Stimulated activated naive B cell treated with anti-CD40 and anti-IgM and Interleukin-4, amounts not matched to agents 10 μg/mL and 1 μg/mL and 100 μg/mL, for 72 hours (primary cell): Measurements from ENCODE around the gene UBASH3B.
"Not testable (repeated sequence)": the region's sequence is repeated elsewhere in the genome, so short reads cannot be mapped to it uniquely, and the experiment has no call there.

Source experiments
- ATAC-seq, 2 donors: fragments of 150-1000 bp; cut with Tn5 transposase; replicated peaks; 2 replicates each; pipeline ENCODE4 v1.10.0; 2021; ENCODE audit warnings: moderate library complexity in 1 of 2
- DNase-seq: peaks from one replicate; pipeline ENCODE4 v3.0.0; 2021
- H3K27ac Mint-ChIP-seq: one replicate; pipeline ENCODE4 v1.8.0; 2022; ENCODE audit warnings: mild to moderate bottlenecking, mixed read lengths
- H3K27me3 Mint-ChIP-seq, 2 donors: one replicate each; pipeline ENCODE4 v1.8.0; 2022; ENCODE audit warnings: mixed read lengths in 2 of 2
- H3K36me3 Mint-ChIP-seq, 2 donors: one replicate each; pipeline ENCODE4 v1.8.0; 2022; ENCODE audit warnings: mixed read lengths in 2 of 2, mild to moderate bottlenecking in 1 of 2
- H3K4me1 Mint-ChIP-seq, 2 donors: one replicate each; pipeline ENCODE4 v1.8.0; 2022; ENCODE audit warnings: mixed read lengths in 2 of 2, mild to moderate bottlenecking in 1 of 2
- H3K4me3 Mint-ChIP-seq, 2 donors: one replicate each; pipeline ENCODE4 v1.8.0; 2022; ENCODE audit warnings: mild to moderate bottlenecking in 2 of 2, mixed read lengths in 2 of 2, moderate library complexity in 1 of 2
- H3K9me3 Mint-ChIP-seq, 2 donors: one replicate each; pipeline ENCODE4 v1.8.0; 2022; ENCODE audit warnings: mixed read lengths in 2 of 2, mild to moderate bottlenecking in 1 of 2

Gene UBASH3B

GRCh38 chr11:122730694-122731093, 75.2 kb downstream of the UBASH3B start:
- H3K27ac Mint-ChIP-seq, H3K27me3 Mint-ChIP-seq, DNase-seq, H3K9me3 Mint-ChIP-seq, H3K4me3 Mint-ChIP-seq, ATAC-seq: not testable (repeated sequence)
- Mint-ChIP-seq H3K4me1 (peaks cover 39 to 78% of the 10 kb centered on the region in 2 donors), H3K36me3 (peaks cover 9 to 22% of the 10 kb centered on the region in 2 donors)

DNA sequence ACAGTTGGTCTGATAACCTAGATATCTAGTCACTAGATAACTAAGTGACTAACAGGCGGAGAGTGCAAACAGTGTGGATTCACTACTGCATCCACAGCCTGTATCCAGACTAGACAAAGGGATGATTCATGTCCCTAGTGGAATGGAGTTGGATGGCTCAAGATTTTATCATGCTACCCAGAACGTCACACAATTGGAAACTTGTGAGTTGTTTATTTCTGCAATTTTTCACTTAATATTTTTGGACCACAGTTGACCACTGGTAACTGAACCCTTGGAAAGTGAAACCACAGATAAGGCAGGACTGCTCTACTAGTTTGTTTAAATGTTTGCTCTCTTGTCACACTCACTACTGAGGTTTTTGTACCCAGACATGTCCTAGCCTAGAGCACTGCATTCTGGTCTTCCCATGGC, 76.0 kb downstream of the UBASH3B start:
- Mint-ChIP-seq H3K27ac (no peak overlapping the region), H3K4me3 (no peak overlapping the region), H3K36me3 (peaks cover 9 to 22% of the 10 kb centered on the region in 2 donors), H3K27me3 (no peaks in the 10 kb centered on the region), H3K4me1 (peaks cover 36 to 70% of the 10 kb centered on the region in 2 donors), H3K9me3 (no peaks in the 10 kb centered on the region)
- ATAC-seq: no peak
- DNase-seq: no peak

DNA sequence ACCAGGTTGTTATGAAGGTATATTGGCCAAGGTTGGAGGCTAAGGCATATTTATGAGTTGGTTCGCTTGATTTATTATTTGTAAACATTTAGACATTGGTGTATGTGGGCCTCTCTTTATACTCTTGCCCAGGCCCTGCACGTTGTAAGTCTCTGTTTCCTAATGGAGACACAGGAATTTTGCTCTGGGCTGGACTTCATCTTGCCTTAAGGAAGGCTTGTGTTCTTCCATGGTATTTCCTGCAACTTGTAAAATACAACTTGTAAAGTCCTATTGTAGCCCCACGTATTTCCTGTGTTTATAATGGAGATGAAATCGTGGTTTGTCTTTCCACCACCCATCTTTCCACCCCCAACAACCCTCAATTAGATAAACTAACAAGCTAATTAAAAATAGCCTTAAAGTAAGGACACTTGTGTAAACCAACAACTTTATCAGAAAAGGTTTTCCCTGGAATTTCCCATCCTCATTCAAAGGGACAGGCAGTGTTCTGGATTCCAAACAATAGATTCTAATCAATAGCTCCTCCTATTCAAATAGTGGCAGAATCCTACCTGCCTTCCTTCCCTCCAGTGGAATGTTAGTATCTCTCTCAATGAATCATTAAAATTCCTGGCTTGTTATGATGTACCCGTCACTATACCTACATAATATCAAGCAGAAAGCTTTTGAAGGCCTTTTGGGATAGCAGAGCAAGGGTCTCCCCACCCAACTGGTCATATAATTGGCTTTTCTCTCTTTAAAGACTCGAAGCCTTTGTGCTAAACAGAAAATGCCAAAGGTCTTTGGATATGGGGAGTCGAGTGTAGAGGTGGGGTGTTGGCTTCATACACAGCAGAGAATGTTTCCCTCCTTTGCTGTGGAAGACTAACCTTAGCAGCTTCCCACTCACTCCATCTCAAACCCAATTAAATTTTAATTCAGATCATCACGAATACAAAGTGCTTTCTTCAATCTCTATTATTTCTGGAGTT, 77.1 kb downstream of the UBASH3B start:
- Mint-ChIP-seq H3K36me3 (peaks cover 7 to 22% of the 10 kb centered on the region in 2 donors), H3K4me1 (peaks cover 27 to 59% of the 10 kb centered on the region in 2 donors), H3K4me3 (no peak overlapping the region), H3K9me3 (no peaks in the 10 kb centered on the region), H3K27me3 (no peaks in the 10 kb centered on the region), H3K27ac (no peak overlapping the region)
- no peak for DNase-seq
- ATAC-seq: no peak

DNA sequence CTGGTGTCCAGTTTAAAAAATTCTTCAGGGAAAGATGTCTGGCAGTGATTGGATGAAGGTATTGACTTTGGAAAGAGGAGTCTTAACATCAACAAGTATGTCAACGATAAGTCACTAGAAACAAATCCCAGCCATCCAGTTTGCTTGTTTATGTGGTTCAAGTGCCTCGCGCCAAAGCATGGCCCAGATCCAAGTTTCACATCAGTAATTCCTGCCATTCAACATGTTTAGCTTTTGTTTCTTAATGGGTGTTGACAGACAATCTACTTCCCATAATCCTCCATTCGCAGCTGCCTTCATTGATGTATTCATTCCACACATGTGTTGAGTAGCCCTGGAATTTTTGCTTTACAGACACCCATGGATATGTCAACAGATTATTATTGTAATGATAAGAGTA, 77.8 kb downstream of the UBASH3B start:
- ATAC-seq: no peak
- Mint-ChIP-seq H3K27ac (no peak overlapping the region), H3K27me3 (no peaks in the 10 kb centered on the region), H3K4me3 (no peak overlapping the region), H3K36me3 (peaks cover 7 to 22% of the 10 kb centered on the region in 2 donors), H3K4me1 (peaks cover 21 to 52% of the 10 kb centered on the region in 2 donors), H3K9me3 (no peaks in the 10 kb centered on the region)
- DNase-seq: no peak

- Mint-ChIP-seq H3K27me3 (no peaks in the 10 kb centered on the region), H3K36me3 (peaks cover 7 to 14% of the 10 kb centered on the region in 2 donors), H3K27ac (no peak overlapping the region), H3K4me1 (peaks cover 12 to 41% of the 10 kb centered on the region in 2 donors), H3K9me3 (no peaks in the 10 kb centered on the region), H3K4me3 (no peak overlapping the region)
- no peak for DNase-seq
- ATAC-seq: peak in 1 of 2 donors; percentile 42
Observed at GRCh38 chr11:122734848-122735496, 79.5 kb downstream of the UBASH3B start.

GRCh38 chr11:122737951-122738693, 82.6 kb downstream of the UBASH3B start:
- H3K27ac Mint-ChIP-seq: no peak overlapping the region
- H3K9me3 Mint-ChIP-seq: no peaks in the 10 kb centered on the region
- ATAC-seq: no peak
- H3K4me1 Mint-ChIP-seq: peaks cover 9 to 22% of the 10 kb centered on the region in 2 donors
- H3K27me3 Mint-ChIP-seq: no peaks in the 10 kb centered on the region
- H3K36me3 Mint-ChIP-seq: peaks cover under 1 to 2% of the 10 kb centered on the region in 2 donors
- DNase-seq: no peak
- no peak overlapping the region for H3K4me3 Mint-ChIP-seq

GRCh38 chr11:122741613-122742300, 86.2 kb downstream of the UBASH3B start:
- Mint-ChIP-seq H3K9me3 (no peaks in the 10 kb centered on the region), H3K36me3 (peaks cover 0 to 3% of the 10 kb centered on the region in 2 donors)

DNA sequence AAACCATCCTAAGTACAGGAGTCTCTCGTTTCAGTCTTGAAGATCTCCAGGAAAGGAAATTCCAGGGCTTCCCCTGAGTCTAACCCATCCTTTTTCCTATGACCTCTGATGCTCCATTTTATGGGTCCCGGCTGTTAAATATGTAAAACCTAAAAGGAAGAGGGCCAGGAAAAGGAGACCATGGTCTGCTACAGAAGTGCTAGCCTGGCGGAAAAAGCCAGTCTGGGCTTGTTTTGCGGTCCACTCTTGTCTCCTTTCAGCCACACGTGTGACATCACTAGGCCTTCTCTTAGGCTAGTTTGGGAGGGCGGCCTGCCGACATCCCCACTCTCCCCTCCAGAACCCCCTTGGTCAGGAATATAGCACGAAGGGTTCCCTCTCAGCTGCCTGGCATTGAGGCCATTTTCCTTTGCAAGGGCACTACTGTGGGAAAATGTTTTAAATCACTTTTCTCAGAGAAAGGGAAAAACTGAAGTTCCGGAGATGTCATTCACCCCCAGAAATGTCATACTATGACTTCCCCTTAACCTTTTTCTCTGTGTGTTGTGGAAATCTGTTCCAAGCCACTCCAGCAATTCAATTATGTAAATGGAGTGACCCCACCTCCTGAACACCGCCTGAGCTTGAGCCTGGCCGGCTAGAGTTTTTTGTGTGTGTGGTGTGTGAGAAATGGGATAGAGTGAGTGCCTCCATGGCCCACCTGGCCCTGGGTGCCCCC, 86.9 kb downstream of the UBASH3B start:
- DNase-seq: no peak
- no peaks in the 10 kb centered on the region for H3K9me3 Mint-ChIP-seq
- no peaks in the 10 kb centered on the region for H3K27me3 Mint-ChIP-seq
- peaks cover 5 to 28% of the 10 kb centered on the region in 2 donors for H3K4me1 Mint-ChIP-seq
- peak overlapping the region in 1 of 2 donors; percentile 6 for H3K4me3 Mint-ChIP-seq
- H3K27ac Mint-ChIP-seq: no peak overlapping the region
- H3K36me3 Mint-ChIP-seq: peaks cover 3 to 4% of the 10 kb centered on the region in 2 donors
- no peak for ATAC-seq

More at GRCh38 chr11:122741613-122742300, 86.2 kb downstream of the UBASH3B start:
- ATAC-seq (no peak), DNase-seq (no peak)
- Mint-ChIP-seq H3K4me1 (peaks cover 5 to 21% of the 10 kb centered on the region in 2 donors), H3K4me3 (no peak overlapping the region), H3K27me3 (no peaks in the 10 kb centered on the region), H3K27ac (no peak overlapping the region)

- H3K27me3 Mint-ChIP-seq: no peaks in the 10 kb centered on the region
Observed at GRCh38 chr11:122743097-122743741, 87.7 kb downstream of the UBASH3B start.

DNA sequence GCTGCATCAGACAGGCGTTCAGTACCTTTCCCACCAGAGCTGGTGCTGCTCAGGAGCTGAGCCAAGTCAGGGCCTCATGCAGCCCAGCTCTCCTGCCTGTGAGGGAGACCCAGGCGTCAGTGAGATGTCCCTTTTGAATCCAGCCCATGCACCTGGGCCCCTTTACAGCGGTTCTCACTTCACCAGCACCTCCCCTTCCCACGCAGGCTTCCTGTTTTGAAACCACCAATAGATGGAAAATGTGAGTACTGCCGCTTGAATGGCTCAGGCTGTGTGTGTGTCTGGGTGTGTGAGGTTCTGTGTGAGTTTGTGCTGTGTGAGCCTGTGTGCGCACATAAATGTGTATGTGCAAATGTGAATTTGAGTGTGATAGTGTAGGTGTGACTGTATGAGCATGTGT, 88.4 kb downstream of the UBASH3B start:
- no peaks in the 10 kb centered on the region for H3K27me3 Mint-ChIP-seq
- no peak overlapping the region for H3K4me3 Mint-ChIP-seq
- H3K4me1 Mint-ChIP-seq: peaks cover 5 to 39% of the 10 kb centered on the region in 2 donors
- H3K27ac Mint-ChIP-seq: no peak overlapping the region
- peak; percentile 86 for DNase-seq
- H3K36me3 Mint-ChIP-seq: peaks cover 4 to 7% of the 10 kb centered on the region in 2 donors
- peak; percentile 74 to 76 for ATAC-seq
- H3K9me3 Mint-ChIP-seq: no peaks in the 10 kb centered on the region

More at GRCh38 chr11:122743097-122743741, 87.7 kb downstream of the UBASH3B start:
- Mint-ChIP-seq H3K9me3 (no peaks in the 10 kb centered on the region), H3K4me1 (peaks cover 5 to 33% of the 10 kb centered on the region in 2 donors), H3K27ac (peak overlapping the region; percentile 70), H3K36me3 (peaks cover 3 to 4% of the 10 kb centered on the region in 2 donors), H3K4me3 (peak overlapping the region in 1 of 2 donors; percentile 6)
- DNase-seq (no peak), ATAC-seq (no peak)

DNA sequence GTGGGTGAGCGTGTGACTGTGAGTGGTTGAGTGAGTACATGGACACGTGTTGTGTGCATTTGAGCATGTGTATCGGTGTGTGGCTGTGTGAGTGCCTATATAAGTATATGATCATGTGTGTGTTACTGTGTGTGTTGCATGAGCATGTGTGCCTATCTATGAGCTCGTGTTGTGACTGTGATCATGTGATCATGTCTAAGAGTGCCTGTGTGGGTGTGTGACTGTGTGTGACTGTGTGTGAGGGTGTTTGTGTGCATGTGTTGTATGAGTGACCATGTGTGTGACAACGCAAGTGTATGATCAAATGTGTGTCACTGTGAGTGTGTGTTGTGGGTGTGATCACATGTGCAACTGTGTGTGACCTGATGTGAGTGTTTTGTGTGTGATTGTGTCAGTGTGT, 88.8 kb downstream of the UBASH3B start:
- ATAC-seq: peak in 1 of 2 donors; percentile 3
- peaks cover 4 to 7% of the 10 kb centered on the region in 2 donors for H3K36me3 Mint-ChIP-seq
- no peaks in the 10 kb centered on the region for H3K9me3 Mint-ChIP-seq
- H3K4me1 Mint-ChIP-seq: peaks cover 5 to 42% of the 10 kb centered on the region in 2 donors
- no peaks in the 10 kb centered on the region for H3K27me3 Mint-ChIP-seq
- no peak for DNase-seq
- no peak overlapping the region for H3K27ac Mint-ChIP-seq
- no peak overlapping the region for H3K4me3 Mint-ChIP-seq

GRCh38 chr11:122745111-122745510, 89.6 kb downstream of the UBASH3B start:
- ATAC-seq (no peak), DNase-seq (no peak)
- H3K4me1 Mint-ChIP-seq: peaks cover 5 to 43% of the 10 kb centered on the region in 2 donors
- H3K36me3 Mint-ChIP-seq: peaks cover 4 to 7% of the 10 kb centered on the region in 2 donors
- H3K27me3 Mint-ChIP-seq: no peaks in the 10 kb centered on the region
- H3K9me3 Mint-ChIP-seq: no peaks in the 10 kb centered on the region
- H3K27ac Mint-ChIP-seq: peak overlapping the region; percentile 86
- peak overlapping the region in 1 of 2 donors; percentile 24 for H3K4me3 Mint-ChIP-seq
